GM21381 (cell line): Measurements from ENCODE around the gene LRMDA.

Source experiments
- ATAC-seq: cut with Tn5 transposase; IDR thresholded peaks from one replicate; pipeline ENCODE4 v1.9.1; 2021; ENCODE audit warnings: mild to moderate bottlenecking, moderate library complexity; ENCODE audit not compliant: unreplicated experiment

The LRMDA gene

GRCh38 chr10:76430061-76430645 lies 998.7 kb downstream of the LRMDA start:
- ATAC-seq = no peak

GRCh38 chr10:76432016-76433012 lies 1000.9 kb downstream of the LRMDA start:
- no peak for ATAC-seq

GRCh38 chr10:76433161-76434005 lies 1002.0 kb downstream of the LRMDA start:
- ATAC-seq = no peak

GRCh38 chr10:76435157-76435556 lies 1003.7 kb downstream of the LRMDA start:
- ATAC-seq = no peak

- no peak for ATAC-seq
These were observed 1005.0 kb downstream of the LRMDA start for GRCh38 chr10:76436401-76436811.

GRCh38 chr10:76436981-76437380 lies 1005.6 kb downstream of the LRMDA start:
- no peak for ATAC-seq

GRCh38 chr10:76440426-76440825 lies 1009.0 kb downstream of the LRMDA start:
- ATAC-seq = no peak

GRCh38 chr10:76442113-76442512 lies 1010.7 kb downstream of the LRMDA start:
- no peak for ATAC-seq

GRCh38 chr10:76444034-76444800 lies 1012.8 kb downstream of the LRMDA start:
- no peak for ATAC-seq

GRCh38 chr10:76447578-76447977 lies 1016.2 kb downstream of the LRMDA start:
- ATAC-seq = no peak

GRCh38 chr10:76451911-76452310 lies 1020.5 kb downstream of the LRMDA start:
- no peak for ATAC-seq

- ATAC-seq = no peak
These were observed 1021.9 kb downstream of the LRMDA start for GRCh38 chr10:76453332-76453731.

- ATAC-seq = no peak
These were observed 1022.6 kb downstream of the LRMDA start for GRCh38 chr10:76453997-76454396.

GRCh38 chr10:76454506-76455140 lies 1023.2 kb downstream of the LRMDA start:
- no peak for ATAC-seq

GRCh38 chr10:76456197-76456596 lies 1024.8 kb downstream of the LRMDA start:
- ATAC-seq = no peak

- no peak for ATAC-seq
These were observed 1027.7 kb downstream of the LRMDA start for GRCh38 chr10:76459016-76459730.

GRCh38 chr10:76461024-76461423 lies 1029.6 kb downstream of the LRMDA start:
- no peak for ATAC-seq

GRCh38 chr10:76463111-76463510 lies 1031.7 kb downstream of the LRMDA start:
- no peak for ATAC-seq

GRCh38 chr10:76466836-76467503 lies 1035.5 kb downstream of the LRMDA start:
- ATAC-seq = no peak
